Hematopoietic multipotent progenitor cell treated with erythropoietin and hydrocortisone succinate and interleukin-3 and kit ligand, for 4 days (in vitro differentiated cells): ENCODE data around the gene WDR64.
"Not testable (repeated sequence)": the region's sequence is repeated elsewhere in the genome, so short reads cannot be mapped to it uniquely, and the experiment has no call there.

Experiments
- DNase-seq: peaks from one replicate; pipeline ENCODE4 v3.0.0-alpha.2; 2015

WDR64 gene

GRCh38 chr1:241659016-241659415, 6.9 kb downstream of the WDR64 start:
- not testable (repeated sequence) for DNase-seq

- no peak for DNase-seq
Observed at GRCh38 chr1:241660424-241660972, 8.4 kb downstream of the WDR64 start.

- no peak for DNase-seq
Observed at GRCh38 chr1:241666419-241666818, 14.3 kb downstream of the WDR64 start.

GRCh38 chr1:241672301-241672700, 20.2 kb downstream of the WDR64 start:
- DNase-seq: no peak

- no peak for DNase-seq
Observed at GRCh38 chr1:241674805-241675384, 22.8 kb downstream of the WDR64 start.

- DNase-seq: no peak
Observed at GRCh38 chr1:241675983-241676382, 23.9 kb downstream of the WDR64 start.

- DNase-seq: no peak
Observed at GRCh38 chr1:241677201-241677600, 25.1 kb downstream of the WDR64 start.

- DNase-seq: no peak
Observed at GRCh38 chr1:241678536-241678935, 26.5 kb downstream of the WDR64 start.

GRCh38 chr1:241679404-241679803, 27.3 kb downstream of the WDR64 start:
- DNase-seq: no peak

GRCh38 chr1:241679961-241680360, 27.9 kb downstream of the WDR64 start:
- no peak for DNase-seq

GRCh38 chr1:241681861-241682448, 29.9 kb downstream of the WDR64 start:
- not testable (repeated sequence) for DNase-seq

- no peak for DNase-seq
Observed at GRCh38 chr1:241682921-241683320, 30.8 kb downstream of the WDR64 start.

- no peak for DNase-seq
Observed at GRCh38 chr1:241684108-241684507, 32.0 kb downstream of the WDR64 start.

GRCh38 chr1:241688940-241689368, 36.9 kb downstream of the WDR64 start:
- no peak for DNase-seq

- no peak for DNase-seq
Observed at GRCh38 chr1:241695246-241696171, 43.4 kb downstream of the WDR64 start.

GRCh38 chr1:241696172-241696814, 44.2 kb downstream of the WDR64 start:
- DNase-seq: peak; percentile 25

GRCh38 chr1:241696815-241697639, 44.9 kb downstream of the WDR64 start:
- no peak for DNase-seq

GRCh38 chr1:241697640-241698018, 45.5 kb downstream of the WDR64 start:
- no peak for DNase-seq

GRCh38 chr1:241698177-241698576, 46.1 kb downstream of the WDR64 start:
- DNase-seq: no peak

- DNase-seq: no peak
Observed at GRCh38 chr1:241701483-241702295, 49.6 kb downstream of the WDR64 start.
